Fibroblast of villous mesenchyme (primary cell): ENCODE results near the gene TSPEAR. TPM values are rescaled to one million over a fixed set of nuclear protein-coding genes. Genes with fewer than 3 reads are reported as not detected.
"Not testable (repeated sequence)": the region's sequence is repeated elsewhere in the genome, so short reads cannot be mapped to it uniquely, and the experiment has no call there.

ENCODE experiments used
- DNase-seq: peaks from one replicate; pipeline ENCODE4 v3.0.0-alpha.2; 2010; ENCODE audit warnings: low read depth
- H3K4me3 ChIP-seq: 2 replicates; pipeline ENCODE4 v1.5.1; 2011; ENCODE audit warnings: low read depth, mild to moderate bottlenecking, low read length
- total RNA-seq: library from RNA; depleted of rRNA; stranded (reverse); fragments of >200 nt; gene quantifications from 2 replicates; pipeline ENCODE4 v1.2.3, GENCODE V29; 2012
- TF ChIP-seq, protein P1 (sequence below): IDR thresholded peaks from 2 replicates; pipeline ENCODE4 v1.5.1; 2012; ENCODE audit warnings: low read depth, mild to moderate bottlenecking, low read length; ENCODE audit not compliant: insufficient read depth

TSPEAR gene
- total RNA-seq, 1 donor = not detected

DNA sequence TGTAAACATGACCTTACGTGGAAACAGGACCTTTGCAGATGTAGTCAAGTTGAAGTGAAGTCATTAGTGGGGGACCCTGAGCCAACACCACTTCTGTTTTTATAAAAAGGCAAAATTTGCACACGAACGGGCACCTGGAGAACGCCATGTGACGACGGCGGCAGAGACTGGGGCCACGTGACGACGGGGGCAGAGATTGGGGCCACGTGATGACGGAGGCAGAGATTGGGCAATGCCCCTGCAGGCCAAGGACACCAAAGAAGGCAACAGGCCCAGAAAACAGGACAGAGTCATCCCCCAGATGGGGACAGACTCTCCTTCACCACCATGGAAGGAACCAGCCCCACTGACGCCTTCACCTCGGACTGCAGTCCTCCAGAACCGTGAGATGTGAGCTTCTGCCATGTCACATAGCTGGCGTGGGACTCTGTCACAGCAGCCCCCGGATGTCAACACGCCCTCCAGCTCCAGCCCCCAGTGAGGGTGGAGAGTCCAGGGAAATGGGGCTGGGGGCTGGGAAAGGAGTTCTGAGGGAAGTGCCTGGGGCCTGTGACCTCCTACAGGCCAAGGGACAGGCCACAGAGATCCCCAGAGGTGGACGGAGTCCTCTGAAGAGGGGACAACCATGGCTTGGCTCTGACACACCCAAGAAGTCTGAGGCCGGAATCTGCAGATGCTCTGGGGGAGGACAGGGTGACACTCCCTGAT lies 61.0 kb downstream of the TSPEAR start:
- TF ChIP-seq, protein P1, sequence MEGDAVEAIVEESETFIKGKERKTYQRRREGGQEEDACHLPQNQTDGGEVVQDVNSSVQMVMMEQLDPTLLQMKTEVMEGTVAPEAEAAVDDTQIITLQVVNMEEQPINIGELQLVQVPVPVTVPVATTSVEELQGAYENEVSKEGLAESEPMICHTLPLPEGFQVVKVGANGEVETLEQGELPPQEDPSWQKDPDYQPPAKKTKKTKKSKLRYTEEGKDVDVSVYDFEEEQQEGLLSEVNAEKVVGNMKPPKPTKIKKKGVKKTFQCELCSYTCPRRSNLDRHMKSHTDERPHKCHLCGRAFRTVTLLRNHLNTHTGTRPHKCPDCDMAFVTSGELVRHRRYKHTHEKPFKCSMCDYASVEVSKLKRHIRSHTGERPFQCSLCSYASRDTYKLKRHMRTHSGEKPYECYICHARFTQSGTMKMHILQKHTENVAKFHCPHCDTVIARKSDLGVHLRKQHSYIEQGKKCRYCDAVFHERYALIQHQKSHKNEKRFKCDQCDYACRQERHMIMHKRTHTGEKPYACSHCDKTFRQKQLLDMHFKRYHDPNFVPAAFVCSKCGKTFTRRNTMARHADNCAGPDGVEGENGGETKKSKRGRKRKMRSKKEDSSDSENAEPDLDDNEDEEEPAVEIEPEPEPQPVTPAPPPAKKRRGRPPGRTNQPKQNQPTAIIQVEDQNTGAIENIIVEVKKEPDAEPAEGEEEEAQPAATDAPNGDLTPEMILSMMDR = no peak

GRCh38 chr21:44649521-44650100 lies 61.8 kb downstream of the TSPEAR start:
- DNase-seq = no peak
- TF ChIP-seq, protein P1 = no peak
- H3K4me3 ChIP-seq = no peak overlapping the region

More for the DNA sequence above, 61.0 kb downstream of the TSPEAR start:
- H3K4me3 ChIP-seq = no peak overlapping the region
- no peak for DNase-seq

- H3K4me3 ChIP-seq = no peak overlapping the region
- no peak for DNase-seq
- TF ChIP-seq, protein P1 = no peak
These were observed 62.6 kb downstream of the TSPEAR start for GRCh38 chr21:44648557-44649311.

GRCh38 chr21:44647222-44647552 lies 64.2 kb downstream of the TSPEAR start:
- no peak for DNase-seq
- no peak overlapping the region for H3K4me3 ChIP-seq
- TF ChIP-seq, protein P1 = no peak

DNA sequence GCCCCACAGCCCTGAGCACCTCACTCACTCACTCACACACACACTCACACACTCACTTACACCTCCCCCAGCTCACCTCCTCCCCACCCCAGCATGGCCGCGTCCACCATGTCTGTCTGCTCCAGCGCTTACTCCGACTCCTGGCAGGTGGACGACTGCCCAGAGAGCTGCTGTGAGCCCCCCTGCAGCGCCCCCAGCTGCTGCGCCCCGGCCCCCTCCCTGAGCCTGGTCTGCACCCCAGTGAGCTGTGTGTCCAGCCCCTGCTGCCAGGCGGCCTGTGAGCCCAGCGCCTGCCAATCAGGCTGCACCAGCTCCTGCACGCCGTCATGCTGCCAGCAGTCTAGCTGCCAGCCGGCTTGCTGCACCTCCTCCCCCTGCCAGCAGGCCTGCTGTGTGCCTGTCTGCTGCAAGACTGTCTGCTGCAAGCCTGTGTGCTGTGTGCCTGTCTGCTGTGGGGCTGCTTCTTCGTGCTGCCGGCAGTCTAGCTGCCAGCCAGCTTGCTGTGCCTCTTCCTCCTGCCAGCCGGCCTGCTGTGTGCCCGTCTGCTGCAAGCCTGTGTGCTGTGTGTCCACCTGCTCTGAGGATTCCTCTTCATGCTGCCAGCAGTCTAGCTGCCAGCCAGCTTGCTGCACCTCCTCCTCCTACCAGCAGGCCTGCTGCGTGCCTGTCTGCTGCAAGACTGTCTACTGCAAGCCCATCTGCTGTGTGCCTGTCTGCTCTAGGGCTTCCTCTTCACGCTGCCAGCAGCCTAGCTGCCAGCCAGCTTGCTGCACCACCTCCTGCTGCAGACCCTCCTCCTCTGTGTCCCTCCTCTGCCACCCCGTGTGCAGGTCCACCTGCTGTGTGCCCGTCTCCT lies 64.8 kb downstream of the TSPEAR start, which contains the start of gene KRTAP10-11:
KRTAP10-11 (plus strand) TSS at position 49 of the 856 bp plus-strand sequence; CDS start at position 94, 45 bp downstream.
- not testable (repeated sequence) for H3K4me3 ChIP-seq, DNase-seq

- DNase-seq = no peak
- H3K4me3 ChIP-seq = no peak overlapping the region
- TF ChIP-seq, protein P1 = no peak
These were observed 66.5 kb downstream of the TSPEAR start for GRCh38 chr21:44644878-44645277.
